Embryonic facial prominence (tissue), 1 donor: ENCODE measurements around the gene EZR.

Experiments used
- DNase-seq: peaks from one replicate; pipeline ENCODE4 v3.0.0-alpha.2; 2016; ENCODE audit errors: extremely low spot score

Gene EZR

DNA sequence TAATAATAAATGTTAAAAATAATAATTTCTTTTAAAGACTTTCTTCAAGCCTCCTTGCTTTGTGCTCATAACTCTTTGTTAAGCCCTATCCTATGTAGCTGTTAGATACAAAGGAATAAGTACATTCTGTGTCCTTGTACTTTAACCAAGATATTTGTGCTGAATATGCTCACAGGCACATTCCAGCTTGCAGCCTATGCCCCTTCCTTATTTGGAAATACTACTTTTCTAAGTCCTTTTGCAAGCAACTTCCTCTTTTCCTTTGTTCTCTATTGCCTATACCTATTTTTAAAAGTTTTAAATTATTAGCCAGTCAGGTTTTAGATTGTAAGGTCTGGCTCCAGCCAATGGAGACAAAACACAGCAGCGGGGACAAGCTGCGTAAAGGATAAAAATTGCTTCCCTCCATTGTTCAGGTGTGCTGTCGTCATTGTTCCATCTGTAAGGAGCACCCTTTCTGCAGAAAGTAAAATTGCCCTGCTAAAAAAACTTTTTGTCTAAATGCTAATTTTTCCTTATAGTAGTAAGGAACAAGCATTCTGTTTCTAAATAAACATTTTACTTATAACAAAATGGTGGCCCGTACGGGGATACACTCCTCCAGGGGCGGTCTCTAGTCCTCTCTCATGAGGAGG is 89.1 kb downstream of the EZR start:
- DNase-seq = no peak

DNA sequence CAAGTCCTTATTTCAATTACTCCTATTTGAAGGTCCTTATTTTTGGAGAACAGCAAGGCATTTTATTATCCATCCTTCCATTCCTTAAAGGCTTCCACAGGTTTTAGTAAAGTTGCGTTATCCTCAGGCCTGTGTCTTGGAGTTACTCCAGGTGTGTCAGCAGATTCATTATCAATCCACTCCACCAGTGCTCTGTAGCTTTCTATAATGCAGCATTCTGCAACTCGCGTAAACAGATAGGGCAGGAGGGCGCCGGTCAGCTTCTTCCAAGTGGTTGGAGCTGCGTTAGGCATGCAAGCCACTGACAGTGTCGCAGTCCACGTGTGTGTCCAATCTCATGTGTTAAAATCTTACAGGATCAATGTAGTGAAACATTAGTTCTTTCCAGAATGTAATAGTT is 93.5 kb downstream of the EZR start:
- DNase-seq = no peak

DNA sequence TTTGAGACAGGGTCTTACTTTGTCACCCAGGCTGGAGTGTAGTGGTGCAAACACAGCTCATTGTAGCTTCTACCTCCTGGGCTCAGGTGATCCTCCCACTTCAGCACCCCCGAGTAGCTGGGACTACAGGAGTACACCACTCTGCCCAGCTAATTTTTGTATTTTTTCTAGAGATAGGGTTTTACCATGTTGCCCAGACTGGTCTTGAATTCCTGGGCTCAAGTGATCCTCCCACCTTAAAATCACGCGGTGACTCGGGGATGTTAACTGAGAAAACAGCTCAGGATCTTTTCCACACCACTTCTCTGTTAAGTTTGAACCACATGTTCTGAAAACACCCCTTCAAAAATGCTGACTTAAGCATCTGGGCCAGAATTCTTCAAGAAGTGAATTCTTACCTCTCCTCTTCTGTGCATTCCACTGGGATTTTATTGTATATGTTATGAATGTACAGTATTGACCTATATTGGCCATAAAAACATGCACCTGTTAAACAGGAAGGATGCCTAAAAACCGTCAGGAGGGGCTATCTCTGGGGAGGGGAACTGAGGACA is 96.9 kb downstream of the EZR start:
- no peak for DNase-seq

DNA sequence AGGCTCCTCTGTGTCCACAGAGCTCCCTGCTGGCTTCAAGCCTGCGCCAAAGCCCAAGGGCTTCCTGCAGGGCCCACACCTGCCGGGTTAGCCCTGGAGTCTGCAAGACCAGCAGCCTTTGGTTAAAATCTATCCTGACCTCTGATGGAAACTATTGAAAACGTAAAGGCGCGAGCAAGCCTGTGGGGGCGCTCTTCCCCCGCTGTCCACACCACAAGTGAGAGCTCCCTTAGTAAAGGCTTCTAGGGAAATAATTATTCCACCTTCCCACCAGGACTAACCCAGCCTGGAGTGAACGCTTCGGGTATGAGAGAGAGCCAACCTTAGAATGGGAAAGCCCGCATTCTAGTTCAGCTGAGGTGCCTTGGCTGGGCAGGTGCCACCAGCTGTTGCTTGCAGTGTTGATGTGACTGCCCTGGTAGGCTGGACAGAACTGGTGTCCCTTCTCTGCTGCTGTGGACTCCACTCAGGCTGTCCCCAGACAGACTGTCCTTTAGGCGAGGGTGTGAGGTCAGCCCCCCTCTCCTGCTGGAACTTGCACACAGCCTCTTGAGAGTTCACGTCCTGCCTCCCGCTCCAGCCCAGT is 100.6 kb downstream of the EZR start:
- DNase-seq = no peak

DNA sequence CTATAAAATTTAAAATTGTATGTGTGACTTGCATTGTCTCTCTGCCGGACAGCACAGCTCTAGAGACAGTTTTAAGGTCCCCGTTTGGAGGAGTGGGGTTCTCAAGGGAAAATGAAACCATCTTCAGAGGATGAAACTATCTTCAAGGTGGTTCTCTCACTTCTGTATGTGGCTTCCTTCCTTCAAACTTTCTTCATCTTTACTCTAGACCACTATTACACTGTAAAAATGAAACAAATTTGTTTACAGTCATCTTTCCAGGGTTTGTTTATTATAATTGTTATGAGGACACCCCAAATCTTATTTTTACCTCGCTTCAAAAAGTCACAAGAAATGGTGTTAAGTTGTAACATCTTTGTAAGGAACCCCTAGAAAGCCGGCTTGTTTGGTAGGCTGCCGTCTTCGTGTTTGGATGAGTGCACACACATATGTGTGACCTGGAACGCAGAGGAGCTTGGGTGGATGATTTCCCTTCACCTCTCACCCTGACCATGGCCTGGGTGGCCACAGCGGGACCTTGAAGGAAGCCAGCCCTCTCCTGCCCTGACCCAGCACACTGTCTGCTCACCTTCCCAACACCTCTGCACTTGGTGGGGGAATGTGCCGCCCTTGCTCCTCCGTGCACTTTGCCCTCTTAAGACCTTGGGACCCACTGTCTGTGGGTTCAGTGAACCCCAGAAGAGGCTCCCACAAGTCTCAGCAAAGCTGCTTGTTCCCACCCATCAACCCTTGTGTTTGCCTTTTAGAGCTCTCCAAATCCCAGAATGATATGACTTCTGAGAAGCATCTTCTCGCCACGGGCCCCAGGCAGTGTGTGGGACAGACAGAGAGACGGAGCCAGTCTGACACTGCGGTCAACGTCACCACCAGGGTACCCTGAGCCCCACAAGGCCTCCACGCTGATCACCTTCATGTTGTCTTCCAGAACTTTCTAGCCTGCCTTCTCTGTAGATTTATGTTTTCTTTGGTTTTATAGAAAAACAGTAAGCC is 101.5 kb downstream of the EZR start:
- DNase-seq = no peak
